Stimulated activated CD8-positive, alpha-beta memory T cell treated with anti-CD3 and anti-CD28 coated beads, Interleukin-15, amount 100 ng/mL, for 24 hours (primary cell): ENCODE measurements around the gene GMEB1.

ENCODE experiments used
- DNase-seq: peaks from one replicate; pipeline ENCODE4 v3.0.0-alpha.2; 2020; ENCODE audit warnings: low read depth

GMEB1 gene

GRCh38 chr1:28751315-28752060 lies 82.9 kb downstream of the GMEB1 start:
- no peak for DNase-seq

GRCh38 chr1:28755701-28756100 lies 87.1 kb downstream of the GMEB1 start:
- no peak for DNase-seq

GRCh38 chr1:28756846-28757245 lies 88.3 kb downstream of the GMEB1 start:
- no peak for DNase-seq

DNA sequence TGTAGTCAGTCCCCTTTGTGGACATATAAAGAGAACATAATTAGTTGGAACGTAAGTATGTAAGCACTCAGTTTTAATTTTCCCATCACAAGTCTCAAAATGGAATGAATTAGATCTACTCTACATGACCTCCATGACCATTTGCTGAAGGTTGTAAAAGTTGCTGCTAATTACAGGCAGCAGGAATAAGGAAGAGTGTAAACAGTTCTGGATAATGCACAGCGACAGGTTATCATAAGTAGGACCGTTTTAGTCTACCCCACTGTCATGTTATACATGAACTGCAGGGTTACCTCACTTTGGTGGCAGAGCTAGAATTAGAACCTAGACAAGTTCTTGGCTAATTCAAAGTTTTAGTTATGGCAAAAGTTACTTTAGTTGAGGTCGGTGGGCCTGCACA lies 89.8 kb downstream of the GMEB1 start:
- no peak for DNase-seq

GRCh38 chr1:28759257-28759656 lies 90.7 kb downstream of the GMEB1 start:
- no peak for DNase-seq

GRCh38 chr1:28761189-28761588 lies 92.6 kb downstream of the GMEB1 start:
- no peak for DNase-seq

DNA sequence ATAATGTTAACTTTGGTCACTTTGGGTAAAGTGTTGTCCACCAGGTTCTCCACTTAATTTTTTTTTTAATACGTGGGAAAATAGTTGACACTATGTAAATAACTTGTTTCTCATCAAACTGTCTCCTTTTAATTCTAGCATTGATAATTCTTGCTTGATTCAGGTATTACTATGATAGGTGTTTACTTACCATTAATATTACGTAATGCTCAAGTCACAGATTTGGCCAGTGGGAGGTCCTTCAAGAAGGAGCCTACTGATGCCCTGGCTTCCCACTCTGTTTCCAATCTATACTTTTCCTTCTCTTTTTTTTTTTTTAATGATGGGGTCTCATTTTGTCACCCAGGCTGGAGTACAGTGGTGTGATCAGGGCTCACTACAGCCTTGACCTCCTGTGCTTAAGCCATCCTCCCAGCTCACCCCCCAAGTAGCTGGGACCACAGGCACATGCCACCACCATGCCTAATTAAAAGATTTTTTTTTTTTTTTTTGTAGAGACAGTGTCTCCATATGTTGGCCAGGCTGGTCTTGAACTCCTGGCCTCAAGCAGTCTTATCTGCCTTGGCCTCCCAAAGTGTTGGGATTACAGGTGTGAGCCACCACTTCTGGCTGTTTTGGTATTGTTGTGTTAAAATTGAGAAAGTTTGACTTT lies 98.1 kb downstream of the GMEB1 start:
- DNase-seq = no peak
